GM13977 (cell line): ENCODE data around the gene ARRB2.
"Not testable (repeated sequence)": the region's sequence is repeated elsewhere in the genome, so short reads cannot be mapped to it uniquely, and the experiment has no call there.

Source experiments
- DNase-seq: peaks from one replicate; pipeline ENCODE4 v3.0.0; 2012; ENCODE audit warnings: low spot score
- in situ Hi-C: fragments of 300-500 bp; cut with MboI; formaldehyde crosslinking; loops from one replicate; pipeline ENCODE4 v1.12.0; 2022; ENCODE audit warnings: low sequenced_read_pairs, low pct_unique_long_range_greater_than_20kb, mixed read lengths, inconsistent platforms; ENCODE audit not compliant: unreplicated experiment
- TF ChIP-seq, protein P1 (sequence below): IDR thresholded peaks from 2 replicates; pipeline ENCODE4 v1.5.1; 2012; ENCODE audit warnings: mild to moderate bottlenecking, control low read depth; ENCODE audit not compliant: insufficient read depth; ENCODE audit errors: extremely low read depth, missing control alignments

The ARRB2 gene

DNA sequence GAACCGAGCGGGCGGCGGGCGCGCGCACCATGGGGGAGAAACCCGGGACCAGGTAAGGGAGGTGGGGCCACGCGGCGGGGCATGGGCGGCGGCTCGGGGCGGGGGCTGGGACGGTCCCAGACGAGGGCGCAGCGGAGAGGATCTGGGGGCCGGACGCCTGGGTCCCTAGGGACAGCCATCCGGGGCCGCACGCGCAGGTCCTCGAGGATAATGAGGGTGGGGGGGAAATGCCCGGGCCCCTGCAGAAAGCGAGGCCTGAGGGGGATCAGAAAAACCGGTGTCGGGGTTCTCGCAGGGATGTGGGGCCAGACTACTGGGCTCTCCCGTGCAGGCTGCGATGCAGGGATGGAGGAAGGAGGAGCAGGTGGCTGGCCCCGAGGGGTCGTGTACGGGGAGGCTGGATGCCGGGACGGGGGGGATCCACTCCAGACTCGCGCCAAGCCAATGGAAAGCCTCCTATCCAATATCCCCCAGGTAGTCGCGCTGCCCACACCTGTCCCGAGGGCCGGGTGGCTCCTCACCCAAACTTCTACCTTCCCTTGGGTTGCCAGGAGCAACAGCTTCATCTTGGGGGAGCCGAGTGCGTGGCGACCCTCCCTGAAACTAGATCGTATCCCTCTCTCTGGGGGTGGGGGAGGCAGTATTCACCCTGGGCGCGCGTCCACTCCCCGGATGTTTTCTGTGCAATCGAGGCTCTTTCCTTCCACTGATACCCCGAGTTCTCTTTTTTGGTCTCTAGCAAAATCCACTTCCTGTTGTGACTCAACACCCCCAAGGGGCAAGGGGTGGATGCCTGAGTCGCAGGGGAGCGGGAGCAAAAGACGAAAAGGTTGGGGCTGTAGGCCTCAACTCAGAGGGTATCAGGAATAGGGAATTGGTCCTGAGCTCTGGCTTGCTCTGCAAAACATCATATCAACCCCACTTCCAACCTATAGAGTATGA lies 532 bp downstream of the ARRB2 start:
- DNase-seq = no peak
- TF ChIP-seq, protein P1, sequence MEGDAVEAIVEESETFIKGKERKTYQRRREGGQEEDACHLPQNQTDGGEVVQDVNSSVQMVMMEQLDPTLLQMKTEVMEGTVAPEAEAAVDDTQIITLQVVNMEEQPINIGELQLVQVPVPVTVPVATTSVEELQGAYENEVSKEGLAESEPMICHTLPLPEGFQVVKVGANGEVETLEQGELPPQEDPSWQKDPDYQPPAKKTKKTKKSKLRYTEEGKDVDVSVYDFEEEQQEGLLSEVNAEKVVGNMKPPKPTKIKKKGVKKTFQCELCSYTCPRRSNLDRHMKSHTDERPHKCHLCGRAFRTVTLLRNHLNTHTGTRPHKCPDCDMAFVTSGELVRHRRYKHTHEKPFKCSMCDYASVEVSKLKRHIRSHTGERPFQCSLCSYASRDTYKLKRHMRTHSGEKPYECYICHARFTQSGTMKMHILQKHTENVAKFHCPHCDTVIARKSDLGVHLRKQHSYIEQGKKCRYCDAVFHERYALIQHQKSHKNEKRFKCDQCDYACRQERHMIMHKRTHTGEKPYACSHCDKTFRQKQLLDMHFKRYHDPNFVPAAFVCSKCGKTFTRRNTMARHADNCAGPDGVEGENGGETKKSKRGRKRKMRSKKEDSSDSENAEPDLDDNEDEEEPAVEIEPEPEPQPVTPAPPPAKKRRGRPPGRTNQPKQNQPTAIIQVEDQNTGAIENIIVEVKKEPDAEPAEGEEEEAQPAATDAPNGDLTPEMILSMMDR = no peak
- in situ Hi-C loops = no loop called here

- in situ Hi-C loops = no loop called here
- DNase-seq = no peak
- TF ChIP-seq, protein P1 = no peak
Measured at GRCh38 chr17:4711661-4712181, 1.3 kb downstream of the ARRB2 start.

DNA sequence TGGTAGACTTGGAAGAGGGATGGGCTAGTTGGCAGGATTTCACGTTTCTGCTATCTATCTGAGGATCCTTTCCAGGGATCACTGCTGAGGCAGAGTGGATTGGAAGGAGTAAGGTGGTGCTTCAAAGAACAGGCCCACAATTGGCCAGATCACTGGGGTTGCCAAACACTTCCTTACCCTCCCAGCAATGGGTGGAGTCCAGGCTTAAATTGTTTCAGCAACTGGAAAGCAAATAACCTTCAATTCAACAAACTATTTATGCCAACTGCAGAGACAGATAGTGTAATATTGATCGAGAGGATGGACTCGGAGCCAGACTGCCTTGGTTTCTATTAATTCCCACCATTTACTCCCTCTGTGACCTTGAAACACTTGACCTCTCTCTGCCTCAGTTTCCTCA lies 2.1 kb downstream of the ARRB2 start:
- TF ChIP-seq, protein P1 = no peak
- DNase-seq = no peak
- in situ Hi-C loops = no loop called here

- in situ Hi-C loops, DNase-seq: not testable (repeated sequence)
Measured at GRCh38 chr17:4714340-4715062, 4.1 kb downstream of the ARRB2 start.

DNA sequence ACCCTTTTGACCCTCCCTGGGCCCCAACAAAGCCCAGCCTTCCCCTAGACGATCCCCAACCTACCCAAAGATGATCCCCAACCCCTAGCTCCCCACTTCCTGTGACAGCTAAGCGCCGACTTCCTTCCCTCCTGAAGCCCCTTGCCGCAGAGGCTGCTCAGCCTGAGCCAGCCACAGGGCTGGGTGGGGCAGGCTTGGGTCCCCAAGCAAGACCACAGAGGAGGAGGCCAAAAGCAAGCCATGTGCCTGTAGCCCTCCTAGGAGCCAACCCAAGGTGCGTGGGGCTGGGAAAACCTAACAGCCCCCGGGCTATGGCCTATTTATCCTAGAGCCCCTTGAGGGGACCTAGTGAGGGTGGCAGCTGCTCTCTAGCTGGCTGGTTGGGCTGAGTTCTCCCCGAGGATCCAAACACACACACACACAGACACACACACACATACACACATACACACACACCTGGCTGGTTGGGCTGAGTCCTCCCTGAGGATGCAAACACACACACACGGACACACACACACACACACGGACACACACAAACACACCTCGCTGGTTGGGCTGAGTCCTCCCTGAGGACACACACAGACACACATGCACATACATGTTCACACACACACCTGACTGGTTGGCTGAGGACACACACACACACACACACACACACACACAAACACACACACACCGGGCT lies 4.8 kb downstream of the ARRB2 start:
- in situ Hi-C loops = no loop called here
- no peak for DNase-seq
- TF ChIP-seq, protein P1 = no peak

DNA sequence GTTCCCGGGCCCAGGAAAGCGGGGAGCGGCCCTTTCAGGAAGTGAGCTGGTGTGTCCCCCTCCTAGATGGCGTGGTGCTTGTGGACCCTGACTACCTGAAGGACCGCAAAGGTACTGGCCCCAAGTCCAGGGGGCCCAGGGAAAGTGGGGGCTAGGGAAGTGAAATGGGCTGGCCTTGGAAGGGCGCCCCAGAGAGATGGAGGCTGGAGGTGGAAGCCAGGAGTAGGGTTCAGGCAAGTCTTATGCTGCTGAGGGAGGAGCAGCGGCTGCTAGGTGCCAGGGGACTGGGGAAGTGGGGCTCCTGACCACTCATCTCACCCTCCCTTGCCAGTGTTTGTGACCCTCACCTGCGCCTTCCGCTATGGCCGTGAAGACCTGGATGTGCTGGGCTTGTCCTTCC lies 5.6 kb downstream of the ARRB2 start:
- in situ Hi-C loops = no loop called here

More for the DNA sequence above, 5.6 kb downstream of the ARRB2 start:
- TF ChIP-seq, protein P1 = no peak
- no peak for DNase-seq
